ENCODE data around the gene SIRPB2.

DNA sequence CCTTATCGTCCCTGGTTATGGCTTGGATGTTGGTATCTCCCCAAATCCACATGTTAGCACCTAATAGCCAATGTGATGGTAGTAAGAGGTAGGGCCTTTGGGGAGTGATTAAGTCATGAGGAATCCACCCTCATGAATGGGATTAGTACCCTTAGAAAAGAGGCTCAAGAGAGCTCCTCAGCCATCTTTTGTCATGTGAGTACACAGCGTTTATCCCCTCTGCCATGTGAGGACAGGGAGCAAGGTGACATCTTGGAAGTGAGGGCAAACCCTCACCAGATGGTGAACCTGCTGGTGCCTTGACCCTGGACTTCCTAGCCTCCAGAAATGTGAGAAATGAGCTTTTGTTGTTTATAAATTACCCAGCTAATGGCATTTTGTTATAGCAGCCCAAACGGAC, 16.1 kb upstream of the SIRPB2 start:
- TF ChIP-seq CTCF (IDR thresholded peaks at IDR 0.05) (no peak), POLR2A (IDR thresholded peaks at IDR 0.05) (no peak)
